GM19193 (cell line): ENCODE measurements around the gene ZNF821.

Source experiments
- POLR2A ChIP-seq: IDR thresholded peaks from 4 replicates; pipeline ENCODE4 v1.6.1; 2011; ENCODE audit not compliant: insufficient read depth, insufficient read length; ENCODE audit errors: extremely low read depth

ZNF821 gene

DNA sequence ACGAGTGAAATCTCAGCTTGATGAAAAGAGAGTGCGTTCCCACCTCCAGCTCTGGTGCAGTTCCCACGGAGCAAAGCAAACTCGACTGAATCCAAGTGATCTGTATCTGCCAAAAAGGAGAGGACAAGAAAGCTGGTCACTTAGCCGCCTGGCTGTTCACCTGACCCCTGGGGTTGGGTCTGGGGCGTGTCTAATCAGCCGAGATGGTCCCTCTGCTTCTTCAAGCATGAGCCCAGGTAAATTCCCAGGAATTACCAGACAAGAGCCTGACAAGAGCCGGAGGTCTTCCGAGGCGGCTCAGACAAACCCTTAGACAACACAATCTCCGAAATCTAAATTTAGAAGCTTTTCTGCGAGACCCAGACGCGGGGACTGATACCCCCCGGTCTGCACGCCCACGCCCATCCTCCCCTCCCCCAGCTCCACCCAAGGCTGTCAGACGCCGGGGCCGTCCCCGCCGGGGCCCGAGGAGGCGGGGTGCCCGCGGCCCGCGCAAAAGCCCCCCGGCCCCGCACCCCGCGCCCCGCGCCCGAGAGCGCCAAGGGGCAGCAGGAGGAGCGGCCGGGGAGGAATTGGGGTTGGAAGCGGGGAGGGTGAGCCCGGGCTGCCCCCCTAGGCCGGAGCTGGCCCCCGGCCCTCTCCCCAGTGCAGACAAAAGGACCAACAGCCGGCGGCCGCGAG is 674 bp downstream of the ZNF821 start:
- TF ChIP-seq POLR2A: no peak

DNA sequence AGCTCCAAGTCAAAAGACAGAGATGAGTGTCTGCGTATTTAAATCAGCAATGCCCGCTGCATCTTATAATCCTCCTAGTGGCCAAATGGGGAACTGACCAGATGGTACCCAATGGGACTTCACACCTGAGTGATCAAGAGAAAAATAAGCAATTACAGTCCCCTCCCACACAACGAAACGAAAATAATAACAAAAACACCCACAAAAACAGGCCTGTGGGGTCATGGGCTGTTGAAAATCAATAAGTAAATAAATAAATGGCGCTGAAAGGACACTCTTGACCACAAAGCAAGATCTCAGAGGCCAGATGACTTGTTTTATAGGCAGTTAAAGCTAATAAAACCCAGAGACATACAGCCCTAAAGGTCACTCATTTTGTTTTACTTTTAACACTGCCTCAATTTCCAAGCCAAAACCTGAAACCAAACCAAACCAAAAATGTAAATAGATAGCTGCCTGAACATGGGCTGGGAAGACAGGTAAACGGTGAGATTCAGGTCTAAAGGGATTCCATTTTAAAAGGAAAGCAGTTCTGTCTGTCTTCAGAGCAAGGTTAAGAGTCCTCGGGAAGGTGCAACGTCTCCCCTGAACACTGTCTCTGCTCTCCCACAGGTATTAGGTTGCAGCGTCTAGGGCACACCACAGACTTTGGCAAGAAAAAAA is 1.3 kb downstream of the ZNF821 start:
- TF ChIP-seq POLR2A: no peak

DNA sequence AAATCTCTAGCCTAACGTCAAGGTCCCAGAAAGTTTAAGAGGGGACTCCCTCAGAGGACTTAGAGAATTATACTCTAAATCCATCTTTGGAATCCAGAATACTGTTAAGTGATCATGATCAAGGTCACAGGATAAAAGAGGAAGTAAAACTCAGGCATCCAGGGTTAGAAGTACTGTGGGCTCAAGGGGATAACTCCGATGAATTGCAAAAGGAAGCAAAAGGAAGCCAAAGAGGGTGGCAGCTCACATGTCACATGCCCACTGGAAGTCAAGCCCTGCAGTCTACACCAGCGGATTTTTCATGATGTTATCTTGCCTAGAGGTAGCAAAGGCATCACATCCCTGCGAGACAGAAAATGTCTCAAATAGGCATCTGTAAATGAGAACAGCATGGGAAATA is 3.8 kb downstream of the ZNF821 start:
- TF ChIP-seq POLR2A: no peak

DNA sequence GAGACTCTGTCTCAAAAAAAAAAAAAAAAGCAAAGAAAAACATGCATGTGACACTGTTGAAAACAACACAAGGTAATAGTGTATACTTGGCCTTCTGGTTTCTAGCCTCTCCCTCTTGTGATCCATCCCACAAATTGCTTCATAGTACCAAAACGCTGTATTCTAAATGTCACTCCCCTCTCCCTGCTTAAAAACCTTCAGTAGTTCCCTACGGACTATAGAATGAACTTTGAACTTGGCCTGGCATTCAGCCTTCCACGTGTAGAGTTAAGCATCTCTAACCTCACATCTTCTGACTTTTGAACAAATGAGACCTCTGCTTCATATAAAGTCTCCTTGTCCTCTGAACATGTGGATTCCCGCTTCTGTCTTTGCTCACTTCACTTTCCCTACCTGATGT is 5.1 kb downstream of the ZNF821 start:
- TF ChIP-seq POLR2A: no peak

DNA sequence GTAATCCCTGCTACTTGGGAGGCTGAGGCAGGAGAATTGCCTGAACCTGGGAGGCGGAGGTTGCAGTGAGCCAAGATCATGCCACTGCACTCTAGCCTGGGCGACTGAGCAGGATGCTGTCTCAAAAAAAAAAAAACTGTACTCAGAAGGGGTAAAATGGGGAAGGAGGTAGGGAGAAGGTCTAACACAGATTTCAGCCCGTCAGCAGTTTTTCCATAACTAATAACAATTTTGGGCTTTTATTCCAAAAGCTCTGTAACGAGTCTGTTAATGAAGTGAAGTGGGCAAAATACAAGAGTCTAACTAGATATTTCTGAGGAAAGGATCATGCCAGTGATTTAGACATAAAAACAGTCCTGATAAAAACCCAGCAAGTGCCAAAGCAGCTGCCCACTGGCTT is 10.8 kb downstream of the ZNF821 start:
- TF ChIP-seq POLR2A: no peak

DNA sequence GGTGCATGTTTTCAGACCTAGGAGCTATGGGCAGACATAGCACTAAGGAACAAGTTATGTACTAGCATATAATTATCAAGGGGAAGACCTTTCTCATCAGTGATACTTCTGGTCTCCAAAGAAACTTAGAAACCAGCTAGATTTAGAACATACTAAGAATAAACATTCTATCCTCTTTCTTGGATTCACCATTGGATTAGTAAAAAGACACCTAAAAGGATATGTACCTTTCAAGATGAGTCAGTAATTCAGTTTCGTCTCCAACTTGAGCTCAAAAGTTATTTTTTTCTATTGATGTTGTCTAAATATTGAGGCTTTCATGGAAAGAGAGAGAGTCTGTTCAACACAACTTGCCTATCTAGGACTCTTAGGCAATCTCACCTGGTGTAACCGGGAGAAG is 13.2 kb downstream of the ZNF821 start:
- no peak for TF ChIP-seq POLR2A

DNA sequence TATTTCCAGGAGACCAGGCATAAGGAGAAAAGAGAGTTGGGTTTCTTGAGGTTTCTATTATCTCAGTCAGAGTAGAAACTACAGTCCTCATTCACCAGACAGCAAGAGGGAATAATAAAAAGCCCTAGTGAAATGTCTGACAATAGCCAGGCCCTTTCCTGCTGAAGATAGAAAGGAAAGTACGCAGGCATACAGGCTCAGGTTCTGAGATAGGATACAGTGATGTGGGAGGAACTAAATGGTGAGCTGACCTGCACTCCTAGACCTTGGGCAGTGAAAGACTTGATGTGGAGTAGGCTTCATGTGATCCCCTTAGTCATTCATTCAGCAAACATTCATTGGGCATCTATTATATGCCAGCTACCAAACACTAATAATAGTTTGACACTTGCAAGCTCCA is 14.9 kb downstream of the ZNF821 start:
- no peak for TF ChIP-seq POLR2A

DNA sequence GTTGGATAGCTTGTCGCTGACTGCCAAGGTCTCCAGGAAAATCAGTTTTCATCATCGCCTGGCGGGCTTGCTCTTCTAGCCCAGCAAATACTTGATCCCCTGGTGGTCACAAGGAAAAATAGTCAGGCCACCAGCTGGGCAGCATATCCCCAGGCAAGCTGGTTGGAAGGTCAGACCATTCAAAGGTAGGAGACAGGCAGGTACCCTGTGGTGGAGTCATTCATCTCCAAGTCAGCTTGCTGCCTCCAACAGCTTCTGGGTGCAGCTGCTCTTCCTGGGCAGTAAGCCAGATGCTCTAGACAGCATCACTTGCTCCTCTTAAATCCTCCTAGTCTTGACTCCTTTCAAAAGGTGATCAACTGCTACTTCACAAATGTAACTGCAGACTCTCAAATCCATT is 16.0 kb downstream of the ZNF821 start:
- no peak for TF ChIP-seq POLR2A

DNA sequence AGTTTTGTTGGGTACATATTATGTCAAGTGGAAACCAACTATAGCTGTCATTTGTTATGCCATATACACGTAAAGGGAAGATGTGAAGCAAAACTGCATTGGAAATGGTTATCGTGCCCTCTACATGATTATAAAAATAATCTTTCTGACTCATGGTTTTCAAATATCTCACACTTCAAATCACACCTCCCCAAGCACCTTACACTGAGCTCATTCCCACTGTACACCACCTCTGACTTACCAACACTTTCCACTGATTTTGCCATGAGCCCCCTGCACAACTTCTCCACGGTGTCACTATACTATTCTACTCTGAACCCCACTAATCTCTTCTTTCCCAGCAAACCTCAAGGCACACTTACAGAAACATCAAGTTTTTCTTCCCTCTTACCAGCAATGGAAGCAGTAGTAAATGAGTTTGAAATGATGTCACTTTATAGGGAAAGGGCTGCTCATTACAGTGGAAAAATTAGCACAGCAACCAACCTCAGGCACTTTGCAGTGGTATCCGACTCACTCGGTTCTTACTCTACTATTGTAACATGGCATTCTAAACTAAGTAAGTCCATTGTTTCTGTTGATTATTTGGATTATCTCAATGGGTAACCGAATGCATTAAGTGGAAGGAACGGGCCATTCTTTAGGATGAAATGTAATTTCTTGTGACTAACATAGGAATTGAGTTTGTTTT is 18.7 kb downstream of the ZNF821 start:
- TF ChIP-seq POLR2A: no peak

DNA sequence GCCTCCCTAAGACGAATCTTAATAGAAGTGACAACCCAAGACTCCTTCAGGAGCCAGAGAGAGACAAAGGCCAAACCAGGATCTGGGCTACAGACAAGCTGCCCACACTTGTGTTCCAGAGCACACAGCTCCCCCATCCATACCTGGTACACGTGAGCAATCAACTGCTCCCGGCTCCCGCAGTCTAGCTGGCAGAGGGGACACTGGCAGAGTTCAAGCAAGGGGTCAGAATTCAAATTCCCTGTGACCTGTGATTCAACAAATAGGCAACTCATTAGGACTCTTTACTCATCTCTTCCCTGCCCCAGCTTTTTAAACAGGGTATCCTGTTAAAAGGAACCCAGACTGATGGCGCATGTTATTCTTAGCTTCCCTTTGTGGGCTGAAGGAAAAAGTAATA is 20.0 kb downstream of the ZNF821 start:
- TF ChIP-seq POLR2A: no peak

DNA sequence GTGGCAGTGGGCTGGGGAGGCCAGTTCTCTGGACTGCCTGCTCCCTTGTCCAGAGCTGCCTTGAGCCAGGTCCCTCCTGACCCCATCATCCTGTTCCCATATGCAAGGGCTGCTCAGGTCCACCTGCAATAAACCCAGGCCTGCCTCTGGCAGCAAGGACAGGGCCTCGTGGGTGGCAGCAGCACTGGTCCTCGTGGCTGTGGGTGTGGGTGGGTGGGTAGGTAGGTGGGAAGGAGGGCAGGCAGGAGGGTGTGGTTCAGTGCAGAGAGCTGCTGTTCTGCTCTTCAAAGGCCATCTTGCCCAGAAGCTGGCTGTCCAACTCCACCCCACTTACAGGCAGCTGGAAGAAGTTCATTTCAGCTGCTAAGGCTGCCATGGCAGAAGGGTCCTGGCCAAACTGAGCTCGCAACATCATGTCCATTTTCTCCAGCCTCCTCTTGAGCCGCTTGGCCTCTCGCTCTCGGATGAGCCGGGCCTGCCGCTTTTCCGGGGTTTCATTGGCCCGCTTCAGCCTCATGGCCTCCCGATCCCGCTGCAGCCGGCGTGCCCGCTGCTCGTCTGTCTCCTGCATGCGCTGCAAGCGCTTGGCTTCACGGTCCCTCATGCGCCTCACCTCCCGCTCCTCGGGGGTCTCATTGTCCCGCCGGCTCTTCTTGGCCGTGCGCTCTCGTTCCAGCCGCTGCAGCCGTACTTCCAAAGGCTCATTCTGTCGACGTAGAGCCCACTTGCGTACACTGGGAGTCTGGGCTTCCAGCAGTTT is 24.0 kb downstream of the ZNF821 start:
- no peak for TF ChIP-seq POLR2A

DNA sequence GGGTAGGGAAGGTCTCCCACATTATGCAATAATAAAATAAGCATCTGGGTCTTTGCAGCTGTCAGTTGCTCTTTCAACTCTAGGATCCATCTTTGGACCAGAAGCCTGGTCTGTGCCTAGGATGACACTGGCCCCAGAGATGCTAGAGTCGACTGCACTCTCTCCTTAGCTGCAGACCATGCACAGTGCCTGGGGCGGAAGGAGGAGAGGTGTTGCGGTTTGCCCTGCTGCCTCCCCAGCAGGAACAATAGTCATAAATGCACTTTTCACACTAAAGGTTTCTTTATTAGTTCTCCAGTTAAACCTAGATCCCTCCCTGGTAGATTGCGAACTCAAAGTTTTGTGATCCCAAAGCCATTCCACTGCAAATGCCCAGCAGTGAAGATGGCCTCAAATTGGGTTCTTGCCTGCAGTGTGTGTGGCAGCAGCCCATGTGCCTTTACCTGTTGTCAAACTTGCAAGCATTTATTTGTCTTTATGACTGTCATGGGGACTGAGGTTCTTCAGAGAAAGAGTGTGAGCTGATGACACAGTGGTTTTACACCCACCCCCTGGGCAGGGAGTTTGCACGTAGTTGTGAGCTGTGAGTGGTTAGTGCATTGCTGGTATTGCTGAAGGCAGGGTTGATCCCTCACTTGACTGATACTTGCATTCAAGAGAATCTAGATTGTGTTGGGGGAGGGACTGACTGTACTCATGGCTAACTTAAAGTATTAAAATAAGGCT is 27.9 kb downstream of the ZNF821 start:
- TF ChIP-seq POLR2A: no peak

DNA sequence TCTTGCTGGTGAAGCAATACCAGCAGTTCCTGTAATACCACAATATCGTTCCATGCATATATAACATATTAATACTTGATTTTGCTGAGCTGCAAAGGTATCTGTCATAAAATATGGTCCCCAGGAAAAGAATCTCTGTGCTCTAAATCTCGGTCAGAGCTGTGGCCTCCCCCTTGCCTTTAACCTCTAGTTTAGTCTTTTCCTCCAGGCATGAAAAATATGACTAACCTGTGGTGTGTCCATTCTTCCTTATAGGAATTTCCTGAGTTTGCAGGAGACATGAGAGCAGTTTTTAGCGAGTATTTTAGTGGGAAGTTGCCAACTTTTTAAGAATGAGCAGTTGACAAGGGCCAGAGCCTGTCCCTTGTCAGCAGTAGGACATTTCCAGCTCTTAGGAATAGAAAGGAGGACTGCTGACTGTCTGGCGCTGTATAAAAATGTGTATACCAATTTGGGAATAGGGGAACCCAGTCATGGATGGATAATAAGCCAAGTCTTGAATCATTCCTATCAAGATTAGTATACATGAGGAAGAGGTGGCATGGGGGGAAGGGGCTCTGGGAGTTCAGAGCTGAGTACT is 29.5 kb downstream of the ZNF821 start:
- TF ChIP-seq POLR2A: no peak

DNA sequence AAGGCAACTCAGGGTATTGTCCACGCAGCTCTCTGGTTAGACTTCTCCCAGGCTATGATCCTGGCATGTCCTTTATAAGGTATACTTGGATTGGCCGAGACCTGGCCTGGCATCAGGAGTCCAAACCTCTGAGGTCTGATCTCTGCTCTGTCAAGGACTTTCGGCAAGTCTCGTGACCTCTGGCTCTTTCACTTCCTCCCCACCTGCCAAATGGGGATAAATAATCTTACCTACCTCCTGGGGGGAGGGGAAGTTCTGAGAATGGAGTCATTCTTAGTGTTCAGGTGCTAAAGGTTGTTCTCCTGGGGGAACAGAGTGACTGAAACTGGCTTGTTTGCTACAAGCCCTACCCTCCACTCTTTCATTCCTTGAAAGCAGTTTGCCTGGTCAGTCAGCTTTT is 30.6 kb downstream of the ZNF821 start:
- peak; percentile 18 for TF ChIP-seq POLR2A
